ACC112 (cell line): Measurements from ENCODE around the gene POLR3A.
A peak's percentile ranks its signal among the peaks of the same experiment; 100 is the strongest.

Source experiments
- H2AFZ ChIP-seq: fragments of 200-600 bp; sonication (generic); one replicate; pipeline ENCODE4 v1.6.0; 2017; ENCODE audit warnings: antibody characterized with exemption, low read length; ENCODE audit not compliant: unreplicated experiment
- H3K27ac ChIP-seq: fragments of 200-600 bp; sonication (generic); 2 replicates; pipeline ENCODE4 v1.5.1; 2014; ENCODE audit warnings: low read depth, mild to moderate bottlenecking, antibody characterized with exemption, low read length, moderate library complexity
- H3K27me3 ChIP-seq: fragments of 200-600 bp; sonication (generic); 2 replicates; pipeline ENCODE4 v1.6.1; 2014; ENCODE audit warnings: mild to moderate bottlenecking, antibody characterized with exemption, low read length, moderate library complexity, mixed read lengths; ENCODE audit not compliant: insufficient read depth
- H3K36me3 ChIP-seq: fragments of 200-600 bp; sonication (generic); 2 replicates; pipeline ENCODE4 v1.6.1; 2016; ENCODE audit warnings: mild to moderate bottlenecking, antibody characterized with exemption, low read length, moderate library complexity, mixed read lengths; ENCODE audit not compliant: insufficient read depth
- H3K4me1 ChIP-seq: fragments of 200-600 bp; sonication (generic); one replicate; pipeline ENCODE4 v1.6.1; 2016; ENCODE audit warnings: low read length, mixed read lengths; ENCODE audit not compliant: insufficient read depth, unreplicated experiment, control insufficient read depth
- H3K4me3 ChIP-seq: fragments of 200-600 bp; sonication (generic); 2 replicates; pipeline ENCODE4 v1.5.1; 2014; ENCODE audit warnings: mild to moderate bottlenecking, low read depth, low read length
- H3K79me2 ChIP-seq: fragments of 200-600 bp; sonication (generic); one replicate; pipeline ENCODE4 v1.6.0; 2016; ENCODE audit warnings: low read length; ENCODE audit not compliant: control insufficient read depth, unreplicated experiment, insufficient read depth

POLR3A gene

DNA sequence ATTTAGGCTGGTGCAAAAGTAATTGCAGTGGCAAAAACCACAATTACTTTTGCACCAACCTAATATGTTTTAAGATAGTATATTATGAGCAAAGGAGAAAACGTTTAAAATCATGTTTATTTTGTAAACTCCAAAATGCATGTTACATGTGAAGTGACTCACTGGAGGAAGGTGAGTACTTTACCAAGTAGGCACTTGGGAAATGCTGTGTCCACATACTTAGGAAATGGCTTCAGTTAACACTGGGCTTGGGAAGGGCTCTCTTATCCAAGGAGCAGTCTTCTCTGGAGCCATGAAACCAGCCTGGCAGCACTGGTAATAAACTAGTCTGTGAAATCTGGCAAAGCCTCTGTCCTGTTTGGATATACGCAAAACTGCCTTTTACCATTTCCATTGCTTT lies 8.8 kb upstream of the POLR3A start:
- Histone ChIP-seq H3K79me2 (peaks cover 71% of the 10 kb centered on the region), H3K27me3 (no peaks in the 10 kb centered on the region), H3K4me1 (peaks cover 36% of the 10 kb centered on the region), H3K4me3 (0 out of 2 replicates have a peak overlapping the region, but pooled peaks have one; percentile 15), H3K36me3 (peaks cover 67% of the 10 kb centered on the region), H3K27ac (no peak overlapping the region), H2AFZ (no peak overlapping the region)

DNA sequence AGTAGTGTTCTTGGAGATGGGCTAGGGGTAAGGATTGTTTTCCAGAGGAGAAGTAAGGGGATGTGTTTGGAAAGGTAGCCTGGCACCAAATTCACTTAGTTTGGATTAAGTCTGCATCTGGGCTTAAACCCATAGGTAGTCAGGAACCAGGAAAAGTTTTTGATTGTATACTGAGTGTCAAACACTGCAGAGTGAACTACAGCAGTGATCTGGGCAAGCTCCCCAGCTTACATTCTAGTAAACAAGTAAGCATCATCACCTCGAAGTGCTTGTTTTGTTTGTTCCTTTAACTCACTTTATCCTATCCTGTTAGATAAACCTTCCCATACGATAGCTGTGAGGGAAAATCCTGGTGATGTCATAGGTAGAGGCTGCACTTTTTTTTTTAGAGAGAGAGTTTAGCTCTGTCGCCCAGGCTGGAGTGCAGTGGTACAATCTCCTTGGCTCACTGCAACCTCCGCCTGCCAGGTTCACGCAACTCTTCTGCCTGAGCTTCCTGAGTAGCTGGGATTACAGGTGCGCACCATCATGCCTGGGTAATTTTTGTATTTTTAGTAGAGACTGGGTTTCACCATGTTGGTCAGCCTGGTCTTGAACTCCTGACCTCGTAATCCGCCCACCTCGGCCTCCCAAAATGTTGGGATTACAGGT lies 6.7 kb upstream of the POLR3A start:
- Histone ChIP-seq H3K4me3 (peak overlapping the region; percentile 99), H3K27me3 (no peaks in the 10 kb centered on the region), H3K36me3 (peaks cover 62% of the 10 kb centered on the region), H2AFZ (no peak overlapping the region), H3K27ac (no peak overlapping the region), H3K79me2 (peaks cover 71% of the 10 kb centered on the region), H3K4me1 (peaks cover 36% of the 10 kb centered on the region)

DNA sequence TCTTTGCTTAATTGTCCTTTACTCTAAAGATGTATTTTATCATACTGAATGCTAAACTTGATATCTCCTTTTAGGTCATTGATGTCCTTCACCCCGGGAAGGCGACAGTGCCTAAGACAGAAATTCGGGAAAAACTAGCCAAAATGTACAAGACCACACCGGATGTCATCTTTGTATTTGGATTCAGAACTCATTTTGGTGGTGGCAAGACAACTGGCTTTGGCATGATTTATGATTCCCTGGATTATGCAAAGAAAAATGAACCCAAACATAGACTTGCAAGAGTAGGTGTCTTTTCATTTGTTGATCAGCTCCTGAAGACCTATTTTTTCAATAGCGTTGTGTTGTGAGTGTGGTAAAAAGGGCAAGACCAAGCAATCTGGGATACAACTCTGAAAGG lies 6.1 kb upstream of the POLR3A start:
- H3K79me2 ChIP-seq, result peaks cover 65% of the 10 kb centered on the region
- no peak overlapping the region for H3K27ac ChIP-seq
- H3K27me3 ChIP-seq, result no peaks in the 10 kb centered on the region
- no peak overlapping the region for H2AFZ ChIP-seq
- peaks cover 55% of the 10 kb centered on the region for H3K36me3 ChIP-seq
- H3K4me1 ChIP-seq, result peaks cover 36% of the 10 kb centered on the region
- peak overlapping the region; percentile 99 for H3K4me3 ChIP-seq

DNA sequence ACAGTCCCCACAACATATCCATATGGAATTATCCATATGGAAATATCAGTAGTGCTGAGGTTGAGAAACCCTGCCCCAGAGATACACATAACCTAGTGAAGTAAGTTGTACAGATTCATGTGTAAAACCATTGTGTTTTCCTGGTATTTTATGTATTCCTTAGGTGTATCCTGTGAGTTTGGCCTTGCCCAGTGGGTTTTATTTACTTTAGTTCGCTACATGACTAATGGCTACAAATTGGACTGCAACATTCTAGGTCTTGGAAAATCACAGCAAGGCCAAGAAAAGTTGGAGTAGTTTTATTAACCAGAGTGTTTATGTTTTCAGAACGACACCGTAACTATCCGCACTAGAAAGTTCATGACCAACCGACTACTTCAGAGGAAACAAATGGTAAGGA lies 5.7 kb upstream of the POLR3A start:
- Histone ChIP-seq H3K36me3 (peaks cover 51% of the 10 kb centered on the region), H3K27ac (0 out of 2 replicates have a peak overlapping the region, but pooled peaks have one; percentile 32), H3K27me3 (no peaks in the 10 kb centered on the region), H2AFZ (no peak overlapping the region), H3K4me3 (peak overlapping the region; percentile 99), H3K79me2 (peaks cover 62% of the 10 kb centered on the region), H3K4me1 (peaks cover 36% of the 10 kb centered on the region)

DNA sequence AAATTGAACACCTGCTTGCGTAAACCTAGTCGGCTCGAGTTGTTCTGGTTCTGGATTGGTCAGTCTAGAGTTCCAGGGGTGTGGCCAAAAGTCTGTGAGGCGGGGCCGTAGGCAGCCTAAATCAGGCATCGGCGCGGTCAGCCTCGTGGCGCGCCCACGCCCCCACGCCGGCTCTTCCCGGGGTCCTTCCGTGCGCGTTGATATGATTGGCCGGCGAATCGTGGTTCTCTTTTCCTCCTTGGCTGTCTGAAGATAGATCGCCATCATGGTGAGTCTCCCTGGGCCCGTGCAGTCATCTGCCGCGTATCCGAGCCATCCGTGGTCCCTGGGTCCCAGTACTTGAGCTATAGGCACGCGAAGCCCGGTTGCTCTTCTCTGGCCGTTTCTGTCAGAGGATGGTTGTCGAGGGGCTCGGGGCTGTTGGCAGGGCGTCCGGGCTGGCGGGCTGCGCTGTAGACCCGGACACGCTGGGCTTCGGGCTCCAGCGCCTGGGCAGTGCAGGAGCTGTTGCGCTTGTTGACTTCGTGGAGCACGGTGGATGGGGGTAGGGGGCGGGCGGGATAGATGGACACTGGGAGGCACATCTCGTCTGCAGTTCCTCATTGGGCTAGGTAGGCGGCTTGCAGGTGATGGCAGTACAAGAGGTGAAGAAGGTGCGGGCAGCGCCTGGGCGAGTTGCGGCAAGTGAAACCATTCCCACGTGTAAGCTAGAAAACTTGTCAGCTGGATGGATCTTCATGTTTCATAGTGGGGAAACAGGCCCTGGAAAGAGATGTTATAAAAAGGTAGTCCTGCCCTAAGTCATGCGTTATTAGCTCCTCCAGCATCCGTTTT lies 4.5 kb upstream of the POLR3A start, which contains the start of gene RPS24:
Gene RPS24, plus strand, starts transcription at position 227 of the 834 bp plus-strand sequence. Its CDS starts 39 bp downstream, at position 266.
- H3K4me1 ChIP-seq, result peaks cover 33% of the 10 kb centered on the region
- peaks cover 55% of the 10 kb centered on the region for H3K79me2 ChIP-seq
- H2AFZ ChIP-seq, result peak within 1 kb of the TSS; percentile 80
- peak within 1 kb of the TSS; percentile 99 for H3K4me3 ChIP-seq
- H3K36me3 ChIP-seq, result peaks cover 42% of the 10 kb centered on the region
- H3K27ac ChIP-seq, result peak within 1 kb of the TSS; percentile 54
- no peaks in the 10 kb centered on the region for H3K27me3 ChIP-seq

DNA sequence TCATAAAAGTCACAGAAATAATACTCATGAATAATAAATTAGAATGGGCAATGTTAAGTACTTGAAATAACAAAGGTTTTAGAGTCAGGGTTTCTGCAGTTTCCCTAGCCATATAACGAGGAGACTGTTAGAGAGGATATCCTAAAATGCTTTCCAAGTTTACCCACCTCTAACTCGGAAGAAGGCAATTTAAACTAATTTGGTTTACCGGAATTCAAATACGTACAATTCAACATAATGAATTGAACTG lies 4.0 kb upstream of the POLR3A start:
- Histone ChIP-seq H3K27ac (peak overlapping the region; percentile 23; the same call in 1 of the 2 replicates), H3K79me2 (peaks cover 56% of the 10 kb centered on the region), H2AFZ (peak overlapping the region; percentile 80), H3K4me1 (peaks cover 35% of the 10 kb centered on the region), H3K4me3 (peak overlapping the region; percentile 99), H3K36me3 (peaks cover 38% of the 10 kb centered on the region), H3K27me3 (no peaks in the 10 kb centered on the region)

GRCh38 chr10:78028438-78029268 lies 662 bp downstream of the POLR3A start:
- H3K36me3 ChIP-seq, result peaks cover 15% of the 10 kb centered on the region; the same call in 1 of the 2 replicates
- H3K27ac ChIP-seq, result peak overlapping the region; percentile 64
- H3K27me3 ChIP-seq, result no peaks in the 10 kb centered on the region
- H3K4me3 ChIP-seq, result peak overlapping the region; percentile 100
- H3K4me1 ChIP-seq, result peaks cover 31% of the 10 kb centered on the region
- H3K79me2 ChIP-seq, result peaks cover 31% of the 10 kb centered on the region
- H2AFZ ChIP-seq, result peak overlapping the region; percentile 80

- Histone ChIP-seq H3K27ac (peak overlapping the region; percentile 89), H3K4me1 (peaks cover 31% of the 10 kb centered on the region), H3K79me2 (peaks cover 31% of the 10 kb centered on the region), H3K27me3 (no peaks in the 10 kb centered on the region), H2AFZ (no peak overlapping the region), H3K4me3 (peak overlapping the region; percentile 43), H3K36me3 (peaks cover 36% of the 10 kb centered on the region)
Measured at GRCh38 chr10:78025685-78026364, 3.5 kb downstream of the POLR3A start.

DNA sequence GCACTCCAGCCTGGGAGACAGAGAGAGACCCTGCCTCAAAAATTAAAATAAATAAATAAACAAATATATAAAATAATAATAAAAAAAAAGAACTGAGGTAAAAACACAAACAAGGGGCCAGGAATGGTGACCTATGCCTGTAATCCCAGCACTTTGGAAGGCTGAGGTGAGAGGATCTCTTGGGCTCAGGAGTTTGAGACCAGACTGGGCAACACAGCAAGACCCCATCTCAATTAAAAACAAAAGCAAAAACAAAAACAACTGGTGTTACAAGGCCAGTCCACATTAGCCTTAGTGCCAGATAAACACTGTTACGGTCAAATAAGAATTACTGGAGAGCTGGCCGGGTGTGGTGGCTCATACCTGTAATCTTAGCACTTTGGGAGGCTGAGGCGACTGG lies 5.6 kb downstream of the POLR3A start:
- Histone ChIP-seq H3K27ac (no peak overlapping the region), H3K27me3 (no peaks in the 10 kb centered on the region), H3K36me3 (peaks cover 41% of the 10 kb centered on the region), H2AFZ (no peak overlapping the region), H3K79me2 (peaks cover 26% of the 10 kb centered on the region), H3K4me1 (peaks cover 31% of the 10 kb centered on the region), H3K4me3 (no peak overlapping the region)

- Histone ChIP-seq H3K36me3 (peaks cover 51% of the 10 kb centered on the region), H3K27ac (no peak overlapping the region), H3K4me3 (no peak overlapping the region), H3K4me1 (peaks cover 13% of the 10 kb centered on the region), H3K27me3 (no peaks in the 10 kb centered on the region), H3K79me2 (peaks cover under 1% of the 10 kb centered on the region), H2AFZ (no peak overlapping the region)
Measured at GRCh38 chr10:78021201-78021600, 8.1 kb downstream of the POLR3A start.
